H9 (cell line): ENCODE measurements around the gene GNLY. TPM values are rescaled to one million over a fixed set of nuclear protein-coding genes. Genes with fewer than 3 reads are reported as not detected.

ENCODE experiments used
- DNase-seq: peaks from one replicate; pipeline ENCODE4 v3.0.0-alpha.2; 2017
- H2AFZ ChIP-seq: one replicate; pipeline ENCODE4 v1.6.1; 2013; ENCODE audit warnings: mild to moderate bottlenecking, low read length, control low read depth, moderate library complexity
- H2AK5ac ChIP-seq: 2 replicates; pipeline ENCODE4 v1.6.1; 2013; ENCODE audit warnings: low read length, control low read depth, mixed read lengths; ENCODE audit not compliant: insufficient read length
- H2BK120ac ChIP-seq: one replicate; pipeline ENCODE4 v1.6.1; 2013; ENCODE audit warnings: low read depth, mild to moderate bottlenecking, low read length, control low read depth, inconsistent platforms; ENCODE audit not compliant: poor library complexity, severe bottlenecking
- H2BK12ac ChIP-seq: 2 replicates; pipeline ENCODE4 v1.6.1; 2013; ENCODE audit warnings: low read length, control low read depth, mixed read lengths, low read depth; ENCODE audit not compliant: insufficient read length
- H2BK15ac ChIP-seq: 2 replicates; pipeline ENCODE4 v1.6.1; 2013; ENCODE audit warnings: low read depth, low read length, control low read depth
- H2BK20ac ChIP-seq: one replicate; pipeline ENCODE4 v1.6.1; 2013; ENCODE audit warnings: low read depth, mild to moderate bottlenecking, low read length, control low read depth, inconsistent platforms; ENCODE audit not compliant: poor library complexity, severe bottlenecking
- H2BK5ac ChIP-seq: 2 replicates; pipeline ENCODE4 v1.6.1; 2013; ENCODE audit warnings: low read length, control low read depth, mixed read lengths; ENCODE audit not compliant: insufficient read length
- H3K14ac ChIP-seq: 2 replicates; pipeline ENCODE4 v1.6.1; 2013; ENCODE audit warnings: low read length, control low read depth; ENCODE audit not compliant: insufficient read depth
- H3K18ac ChIP-seq: 2 replicates; pipeline ENCODE4 v1.6.1; 2013; ENCODE audit warnings: low read depth, mild to moderate bottlenecking, mixed read lengths, low read length, control low read depth; ENCODE audit not compliant: insufficient read length
- H3K23ac ChIP-seq: 2 replicates; pipeline ENCODE4 v1.6.1; 2013; ENCODE audit warnings: low read length, control low read depth, mixed read lengths, low read depth; ENCODE audit not compliant: insufficient read length
- H3K23me2 ChIP-seq: 2 replicates; pipeline ENCODE4 v1.6.1; 2013; ENCODE audit warnings: low read depth, mild to moderate bottlenecking, mixed read lengths, low read length, control low read depth; ENCODE audit not compliant: insufficient read length, poor library complexity, severe bottlenecking
- H3K27ac ChIP-seq: 2 replicates; pipeline ENCODE4 v1.5.1; 2013; ENCODE audit warnings: low read length, control low read depth, mixed read lengths, low read depth; ENCODE audit not compliant: insufficient read length
- H3K27me3 ChIP-seq: 2 replicates; pipeline ENCODE4 v1.6.1; 2013; ENCODE audit warnings: low read length, control low read depth, inconsistent platforms; ENCODE audit not compliant: insufficient read depth
- H3K4ac ChIP-seq: 2 replicates; pipeline ENCODE4 v1.6.1; 2013; ENCODE audit warnings: low read depth, mild to moderate bottlenecking, control low read depth, inconsistent platforms, low read length, moderate library complexity
- H3K4me1 ChIP-seq: 2 replicates; pipeline ENCODE4 v1.6.1; 2013; ENCODE audit warnings: low read length, control low read depth, inconsistent platforms; ENCODE audit not compliant: insufficient read depth
- H3K4me2 ChIP-seq: 2 replicates; pipeline ENCODE4 v1.6.1; 2013; ENCODE audit warnings: low read length, control low read depth, mixed read lengths; ENCODE audit not compliant: insufficient read length, insufficient read depth
- H3K56ac ChIP-seq: 2 replicates; pipeline ENCODE4 v1.6.1; 2013; ENCODE audit warnings: low read depth, mild to moderate bottlenecking, mixed read lengths, low read length, control low read depth; ENCODE audit not compliant: insufficient read length
- H3K79me1 ChIP-seq: 2 replicates; pipeline ENCODE4 v1.6.1; 2013; ENCODE audit warnings: low read depth, mild to moderate bottlenecking, moderate library complexity, low read length, control low read depth, inconsistent platforms; ENCODE audit not compliant: insufficient read depth, poor library complexity, severe bottlenecking
- H3K79me2 ChIP-seq: 2 replicates; pipeline ENCODE4 v1.6.1; 2013; ENCODE audit warnings: low read length, control low read depth, inconsistent platforms; ENCODE audit not compliant: insufficient read depth
- H3K9ac ChIP-seq: 2 replicates; pipeline ENCODE4 v1.6.1; 2013; ENCODE audit warnings: low read length, control low read depth, mixed read lengths; ENCODE audit not compliant: insufficient read length; ENCODE audit errors: extremely low read depth
- H3K9me3 ChIP-seq: one replicate; pipeline ENCODE4 v1.6.1; 2013; ENCODE audit warnings: low read depth, low read length, inconsistent platforms; ENCODE audit not compliant: control insufficient read depth
- H3T11ph ChIP-seq: one replicate; pipeline ENCODE4 v1.6.1; 2013; ENCODE audit warnings: mild to moderate bottlenecking, low read length, control low read depth, inconsistent platforms
- H4K20me1 ChIP-seq: one replicate; pipeline ENCODE4 v1.6.1; 2013; ENCODE audit not compliant: control insufficient read depth, insufficient read length, insufficient read depth
- H4K5ac ChIP-seq: 2 replicates; pipeline ENCODE4 v1.6.1; 2013; ENCODE audit warnings: low read depth, mild to moderate bottlenecking, mixed read lengths, low read length, control low read depth; ENCODE audit not compliant: insufficient read length
- H4K8ac ChIP-seq: replicated peaks from 2 replicates; pipeline ENCODE4 v1.6.1; 2013; ENCODE audit warnings: low read length, control low read depth, mixed read lengths, low read depth; ENCODE audit not compliant: insufficient read length
- H4K91ac ChIP-seq: 2 replicates; pipeline ENCODE4 v1.6.1; 2013; ENCODE audit warnings: low read depth, mild to moderate bottlenecking, moderate library complexity, mixed read lengths, low read length, control low read depth; ENCODE audit not compliant: insufficient read length
- H3K27ac Mint-ChIP-seq, 3 experiments: 2 replicates in 2 of 3; 3 replicates in 1 of 3; pipeline ENCODE4 v1.8.0; 2020 to 2021; ENCODE audit warnings: mixed read lengths in 3 of 3, mild to moderate bottlenecking in 1 of 3, moderate library complexity in 1 of 3
- H3K27me3 Mint-ChIP-seq: 2 replicates; pipeline ENCODE4 v1.8.0; 2021; ENCODE audit warnings: low read depth, mild to moderate bottlenecking, moderate library complexity, mixed read lengths
- H3K36me3 Mint-ChIP-seq, 3 experiments: 2 replicates in 2 of 3; 3 replicates in 1 of 3; pipeline ENCODE4 v1.8.0; 2020 to 2021; ENCODE audit warnings: low read depth in 3 of 3, mixed read lengths in 3 of 3; ENCODE audit not compliant: insufficient read depth in 1 of 3
- H3K4me1 Mint-ChIP-seq, 2 experiments: 2 replicates each; pipeline ENCODE4 v1.8.0; 2020; ENCODE audit warnings: mixed read lengths in 2 of 2
- H3K4me3 Mint-ChIP-seq, 2 experiments: 2 replicates in 1 of 2; 3 replicates in 1 of 2; pipeline ENCODE4 v1.8.0; 2020 to 2021; ENCODE audit warnings: mild to moderate bottlenecking in 2 of 2, mixed read lengths in 2 of 2, moderate library complexity in 1 of 2
- H3K9me3 Mint-ChIP-seq, 2 experiments: 2 replicates in 1 of 2; 3 replicates in 1 of 2; pipeline ENCODE4 v1.8.0; 2020; ENCODE audit warnings: mild to moderate bottlenecking in 2 of 2, mixed read lengths in 2 of 2, moderate library complexity in 1 of 2
- CTCF ChIP-seq: fragments of 200-600 bp; sonication (generic); conservative IDR thresholded peaks from 3 replicates; pipeline ENCODE4 v1.8.0; 2021; ENCODE audit warnings: antibody characterized with exemption, mild to moderate bottlenecking
- WGBS: extraction: QIAGEN DNeasy Blood & Tissue Kit; methylation state at CpG from one replicate; pipeline ENCODE4 v1.1.7; 2013; ENCODE audit warnings: missing lambda C conversion rate, low lambda C conversion rate, mixed read lengths; ENCODE audit not compliant: insufficient read length; ENCODE audit errors: extremely low coverage; 5-methylcytosine and 5-hydroxymethylcytosine counted together
- total RNA-seq: library from RNA; stranded (reverse); gene quantifications from 2 replicates; pipeline ENCODE4 v1.2.1, GENCODE V29; 2021

The GNLY gene
- total RNA-seq, 1 experiment from 2014 or later, result not detected

- Histone ChIP-seq H3K23me2 (no peaks in the 10 kb centered on the region), H3K18ac (no peak overlapping the region), H3K4ac (no peak overlapping the region), H2BK5ac (no peak overlapping the region), H4K8ac (no peak overlapping the region), H3K27me3 (no peaks in the 10 kb centered on the region), H3K79me2 (no peaks in the 10 kb centered on the region), H3K4me1 (no peaks in the 10 kb centered on the region), H3K4me2 (no peak overlapping the region), H3K9ac (no peak overlapping the region), H4K91ac (no peak overlapping the region), H4K20me1 (no peaks in the 10 kb centered on the region), H3K79me1 (no peaks in the 10 kb centered on the region), H4K5ac (no peak overlapping the region), H2BK120ac (no peak overlapping the region), H3K23ac (no peak overlapping the region), H3K27ac (no peak overlapping the region), H3T11ph (no peak overlapping the region), H3K14ac (no peak overlapping the region), H3K56ac (no peak overlapping the region), H2AK5ac (no peak overlapping the region), H2BK15ac (no peak overlapping the region), H2BK20ac (no peak overlapping the region), H2BK12ac (no peak overlapping the region), H2AFZ (no peak overlapping the region), H3K9me3 (no peaks in the 10 kb centered on the region)
- peaks cover 13% of the 10 kb centered on the region for H3K27me3 Mint-ChIP-seq
- no peak for DNase-seq
- peaks cover 5 to 13% of the 10 kb centered on the region in 2 experiments for H3K4me1 Mint-ChIP-seq
- WGBS, result no CpG with 5 or more reads among the region's 13 CpGs
- no peaks in the 10 kb centered on the region for H3K36me3 Mint-ChIP-seq
- TF ChIP-seq CTCF, result no peak
- no peak overlapping the region for H3K27ac Mint-ChIP-seq
- H3K9me3 Mint-ChIP-seq, result peaks cover 4 to 5% of the 10 kb centered on the region in 2 experiments; a peak in 4 of 5 replicates
- no peak overlapping the region for H3K4me3 Mint-ChIP-seq
Observed at GRCh38 chr2:85716346-85716914, 22.3 kb downstream of the GNLY start.
